MM.1S (cell line): ENCODE data around the gene PCGF6.
"Not testable (repeated sequence)": the region's sequence is repeated elsewhere in the genome, so short reads cannot be mapped to it uniquely, and the experiment has no call there.

Source experiments
- DNase-seq: peaks from one replicate; pipeline ENCODE4 v3.0.0-alpha.2; 2015
- H2AFZ ChIP-seq: fragments of 300-600 bp; sonication (generic); 2 replicates; pipeline ENCODE4 v1.6.0; 2016; ENCODE audit warnings: antibody characterized with exemption, low read length
- H3F3A ChIP-seq: fragments of 300-600 bp; sonication (generic); 2 replicates; pipeline ENCODE4 v1.6.1; 2016; ENCODE audit warnings: mild to moderate bottlenecking, antibody characterized with exemption, low read length, moderate library complexity, mixed read lengths; ENCODE audit not compliant: insufficient read depth
- H3K27ac ChIP-seq: fragments of 300-600 bp; sonication (generic); 2 replicates; pipeline ENCODE4 v1.5.1; 2016; ENCODE audit warnings: mild to moderate bottlenecking, low read length
- H3K27me3 ChIP-seq: fragments of 300-600 bp; sonication (generic); replicated peaks from 2 replicates; pipeline ENCODE4 v1.6.0; 2016; ENCODE audit warnings: low read length; ENCODE audit not compliant: insufficient read depth
- H3K36me3 ChIP-seq: fragments of 300-600 bp; sonication (generic); replicated peaks from 2 replicates; pipeline ENCODE4 v1.6.1; 2016; ENCODE audit warnings: mild to moderate bottlenecking, low read length, mixed read lengths; ENCODE audit not compliant: insufficient read depth
- H3K4me1 ChIP-seq: fragments of 300-600 bp; sonication (generic); 2 replicates; pipeline ENCODE4 v1.6.1; 2016; ENCODE audit warnings: low read length, mixed read lengths
- H3K4me2 ChIP-seq: fragments of 300-600 bp; sonication (generic); 2 replicates; pipeline ENCODE4 v1.6.0; 2016; ENCODE audit warnings: low read depth, low read length
- H3K4me3 ChIP-seq: fragments of 300-600 bp; sonication (generic); 2 replicates; pipeline ENCODE4 v1.5.1; 2016; ENCODE audit warnings: low read length, mixed read lengths
- H3K79me2 ChIP-seq: fragments of 300-600 bp; sonication (generic); 2 replicates; pipeline ENCODE4 v1.6.1; 2016; ENCODE audit warnings: mixed run types, low read length, mixed read lengths
- H3K9ac ChIP-seq: fragments of 300-600 bp; sonication (generic); 2 replicates; pipeline ENCODE4 v1.6.1; 2016; ENCODE audit warnings: low read length, mixed read lengths
- H3K9me2 ChIP-seq: fragments of 300-600 bp; sonication (generic); replicated peaks from 2 replicates; pipeline ENCODE4 v1.6.1; 2016; ENCODE audit warnings: mild to moderate bottlenecking, low read length, mixed read lengths; ENCODE audit not compliant: insufficient read depth
- H3K9me3 ChIP-seq: fragments of 300-600 bp; sonication (generic); replicated peaks from 2 replicates; pipeline ENCODE4 v1.6.1; 2016; ENCODE audit warnings: mild to moderate bottlenecking, low read length, mixed read lengths; ENCODE audit not compliant: insufficient read depth
- H4K20me1 ChIP-seq: fragments of 300-600 bp; sonication (generic); 2 replicates; pipeline ENCODE4 v1.6.1; 2016; ENCODE audit warnings: mild to moderate bottlenecking, low read length, moderate library complexity, mixed read lengths; ENCODE audit not compliant: insufficient read depth
- EZH2 ChIP-seq: fragments of 300-600 bp; sonication (generic); optimal IDR thresholded peaks from 2 replicates; pipeline ENCODE3; 2017; ENCODE audit warnings: low read depth, mild to moderate bottlenecking, antibody characterized with exemption, low read length, mixed read lengths
- EZH2phosphoT487 ChIP-seq: fragments of 300-600 bp; sonication (generic); IDR thresholded peaks from 2 replicates; pipeline ENCODE4 v1.6.1; 2018; ENCODE audit warnings: antibody characterized with exemption, low read length
- TF ChIP-seq, protein P1 (sequence below): fragments of 300-600 bp; sonication (generic); IDR thresholded peaks from 2 replicates; pipeline ENCODE4 v1.5.1; 2016; ENCODE audit warnings: antibody characterized with exemption, low read length, mixed read lengths

The PCGF6 gene

DNA sequence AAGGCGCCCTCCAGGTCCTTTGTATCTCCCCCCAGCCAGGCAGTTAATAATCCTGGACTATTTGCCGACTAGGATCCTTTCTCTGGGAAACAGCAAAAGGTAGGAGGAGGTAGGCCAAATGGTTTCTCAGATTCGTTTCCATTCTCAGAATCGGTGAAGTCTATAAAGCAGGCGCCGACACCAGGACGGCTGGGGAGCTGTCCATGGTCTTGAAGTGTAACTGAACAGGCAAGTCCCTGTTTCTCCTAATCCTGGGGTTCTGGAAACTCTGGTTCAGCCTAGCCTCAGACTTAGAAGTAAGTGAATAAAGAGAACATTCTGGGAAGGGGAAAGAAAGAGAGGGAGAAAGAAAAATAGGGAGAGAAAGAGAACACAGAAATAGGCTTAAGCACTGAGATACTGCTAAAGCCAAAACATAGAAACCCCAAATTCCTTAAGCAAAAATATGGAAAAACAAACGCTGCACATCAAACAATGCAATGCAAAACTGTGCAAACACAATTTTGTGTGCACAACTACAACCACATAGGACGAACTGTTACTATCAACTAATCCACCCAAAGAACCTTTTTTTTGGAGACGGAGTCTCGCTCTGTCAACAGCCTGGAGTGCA is 85.1 kb downstream of the PCGF6 start:
- DNase-seq = no peak
- no peaks in the 10 kb centered on the region for H3K27me3 ChIP-seq
- H4K20me1 ChIP-seq = no peaks in the 10 kb centered on the region
- H3K9ac ChIP-seq = no peak overlapping the region
- H3K36me3 ChIP-seq = no peaks in the 10 kb centered on the region
- H3K27ac ChIP-seq = no peak overlapping the region
- H3K4me1 ChIP-seq = no peaks in the 10 kb centered on the region
- no peak overlapping the region for H3K4me3 ChIP-seq
- no peaks in the 10 kb centered on the region for H3K9me2 ChIP-seq
- no peaks in the 10 kb centered on the region for H3K79me2 ChIP-seq
- H2AFZ ChIP-seq = no peak overlapping the region
- TF ChIP-seq, protein P1, sequence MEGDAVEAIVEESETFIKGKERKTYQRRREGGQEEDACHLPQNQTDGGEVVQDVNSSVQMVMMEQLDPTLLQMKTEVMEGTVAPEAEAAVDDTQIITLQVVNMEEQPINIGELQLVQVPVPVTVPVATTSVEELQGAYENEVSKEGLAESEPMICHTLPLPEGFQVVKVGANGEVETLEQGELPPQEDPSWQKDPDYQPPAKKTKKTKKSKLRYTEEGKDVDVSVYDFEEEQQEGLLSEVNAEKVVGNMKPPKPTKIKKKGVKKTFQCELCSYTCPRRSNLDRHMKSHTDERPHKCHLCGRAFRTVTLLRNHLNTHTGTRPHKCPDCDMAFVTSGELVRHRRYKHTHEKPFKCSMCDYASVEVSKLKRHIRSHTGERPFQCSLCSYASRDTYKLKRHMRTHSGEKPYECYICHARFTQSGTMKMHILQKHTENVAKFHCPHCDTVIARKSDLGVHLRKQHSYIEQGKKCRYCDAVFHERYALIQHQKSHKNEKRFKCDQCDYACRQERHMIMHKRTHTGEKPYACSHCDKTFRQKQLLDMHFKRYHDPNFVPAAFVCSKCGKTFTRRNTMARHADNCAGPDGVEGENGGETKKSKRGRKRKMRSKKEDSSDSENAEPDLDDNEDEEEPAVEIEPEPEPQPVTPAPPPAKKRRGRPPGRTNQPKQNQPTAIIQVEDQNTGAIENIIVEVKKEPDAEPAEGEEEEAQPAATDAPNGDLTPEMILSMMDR = no peak
- TF ChIP-seq EZH2phosphoT487 (no peak), EZH2 (no peak)
- no peaks in the 10 kb centered on the region for H3F3A ChIP-seq
- no peak overlapping the region for H3K4me2 ChIP-seq
- no peaks in the 10 kb centered on the region for H3K9me3 ChIP-seq

DNA sequence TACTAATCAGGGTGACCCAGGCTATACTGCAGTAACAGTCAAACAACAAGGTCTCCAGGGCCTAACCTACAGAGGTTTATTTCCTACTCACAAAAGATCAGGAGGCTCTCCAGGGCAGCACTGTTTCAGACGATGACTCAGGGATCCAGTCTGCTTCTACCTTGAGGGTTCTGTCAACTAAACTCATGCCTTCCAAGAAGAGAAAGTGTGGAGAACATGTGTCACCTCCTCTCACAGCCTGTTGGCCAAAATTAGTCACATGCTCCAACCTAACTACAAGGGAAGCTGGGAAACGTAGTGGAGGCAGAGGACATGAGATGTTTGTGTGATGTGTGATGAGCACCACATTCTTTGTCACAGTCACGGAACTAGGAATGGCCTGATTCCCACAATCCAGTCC is 88.7 kb downstream of the PCGF6 start:
- Histone ChIP-seq H3K4me2 (no peak overlapping the region), H3K4me3 (no peak overlapping the region), H3K9me3 (no peaks in the 10 kb centered on the region), H4K20me1 (no peaks in the 10 kb centered on the region), H3K79me2 (no peaks in the 10 kb centered on the region), H3K9ac (no peak overlapping the region), H3K9me2 (no peaks in the 10 kb centered on the region), H2AFZ (no peak overlapping the region), H3K27ac (no peak overlapping the region), H3K4me1 (no peaks in the 10 kb centered on the region), H3K27me3 (no peaks in the 10 kb centered on the region), H3K36me3 (no peaks in the 10 kb centered on the region), H3F3A (no peaks in the 10 kb centered on the region)
- no peak for DNase-seq
- TF ChIP-seq EZH2phosphoT487 = no peak
- TF ChIP-seq, protein P1 = no peak
- no peak for TF ChIP-seq EZH2

DNA sequence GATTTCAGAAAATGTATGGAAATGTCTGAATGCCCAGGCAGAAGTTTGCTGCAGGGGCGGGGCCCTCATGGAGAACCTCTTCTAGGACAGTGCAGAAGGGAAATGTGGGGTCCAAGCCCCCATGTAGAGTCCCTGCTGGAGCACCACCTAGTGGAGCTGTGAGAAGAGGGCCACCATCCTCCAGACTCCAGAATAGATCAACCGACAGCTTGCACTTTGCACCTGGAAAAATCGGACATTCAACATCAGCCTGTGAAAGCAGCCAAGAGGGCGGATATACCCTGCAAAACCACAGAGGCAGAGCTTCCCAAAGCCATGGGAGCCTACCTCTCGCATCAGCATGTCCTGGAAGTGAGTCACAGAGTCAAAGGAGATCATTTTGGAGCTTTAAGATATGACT is 91.0 kb downstream of the PCGF6 start:
- H3K4me2 ChIP-seq = no peak overlapping the region

DNA sequence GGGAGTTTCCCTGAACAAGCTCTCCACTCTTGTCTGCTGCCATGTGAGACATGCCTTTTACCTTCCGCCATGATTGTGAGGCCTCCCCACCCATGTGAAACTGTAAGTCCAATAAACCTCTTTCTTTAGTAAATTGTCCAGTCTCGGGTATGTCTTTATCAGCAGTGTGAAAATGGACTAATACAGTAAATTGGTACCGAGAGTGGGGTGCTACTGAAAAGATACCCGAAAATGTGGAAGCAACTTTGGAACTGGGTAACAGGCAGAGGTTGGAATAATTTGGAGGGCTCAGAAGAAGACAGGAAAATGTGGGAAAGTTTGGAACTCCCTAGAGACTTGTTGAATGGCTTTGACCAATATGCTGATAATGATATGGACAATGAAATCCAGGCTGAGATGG is 92.0 kb downstream of the PCGF6 start:
- H3K4me2 ChIP-seq, H3F3A ChIP-seq, H3K27me3 ChIP-seq, H3K9me2 ChIP-seq, H3K79me2 ChIP-seq, H3K9ac ChIP-seq, DNase-seq, H2AFZ ChIP-seq, H3K27ac ChIP-seq, H3K36me3 ChIP-seq, H3K4me3 ChIP-seq, H3K4me1 ChIP-seq, H3K9me3 ChIP-seq, H4K20me1 ChIP-seq: not testable (repeated sequence)

More for the DNA sequence above, 91.0 kb downstream of the PCGF6 start:
- Histone ChIP-seq H3K27me3 (no peaks in the 10 kb centered on the region), H3K27ac (no peak overlapping the region), H3F3A (no peaks in the 10 kb centered on the region), H3K4me3 (no peak overlapping the region), H3K36me3 (no peaks in the 10 kb centered on the region), H2AFZ (no peak overlapping the region), H3K9ac (no peak overlapping the region), H3K79me2 (no peaks in the 10 kb centered on the region), H3K4me1 (no peaks in the 10 kb centered on the region), H3K9me3 (no peaks in the 10 kb centered on the region), H4K20me1 (no peaks in the 10 kb centered on the region), H3K9me2 (no peaks in the 10 kb centered on the region)
- no peak for DNase-seq
- TF ChIP-seq, protein P1 = no peak
- TF ChIP-seq EZH2phosphoT487 (no peak), EZH2 (no peak)
